A549 (cell line): ENCODE data around the gene MIA2. TPM values are rescaled to one million over a fixed set of nuclear protein-coding genes. Genes with fewer than 3 reads are reported as not detected.

Experiments used
- ATAC-seq, 2 experiments: fragments of 200-7000 bp in 1 of 2; fragments of >200 bp in 1 of 2; cut with Nextera tagmentation in 1 of 2; cut with Tn5 transposase in 1 of 2; 3 replicates each; pipeline versions ENCODE4 v1.8.0 to v1.9.1; 2018 to 2020; ENCODE audit warnings: mild to moderate bottlenecking in 1 of 2, moderate library complexity in 1 of 2
- CTCF ChIA-PET: fragments of 300-600 bp; sonication (Branson Sonifier 250); formaldehyde crosslinking; extraction: SDS; loops from one replicate; lab custom pipeline; 2021; ENCODE audit warnings: antibody characterized with exemption, inconsistent platforms; lab: Yijun Ruan, JAX
- POLR2A ChIA-PET: fragments of 350-600 bp; formaldehyde crosslinking; extraction: SDS; loops from one replicate; lab custom pipeline; 2021; ENCODE audit warnings: antibody characterized with exemption, inconsistent platforms; lab: Yijun Ruan, JAX
- DNase-seq, 2 experiments: peaks; one replicate each; pipeline versions ENCODE4 v3.0.0 to v3.0.0-alpha.2; 2011 to 2016; ENCODE audit warnings: low read depth in 1 of 2, low spot score in 1 of 2
- FAIRE-seq: peaks from 2 replicates; lab custom pipeline; 2011; peaks lifted over from hg19 to GRCh38; lab: Jason Lieb, UNC
- H3K27ac ChIP-seq, 2 experiments: fragments of >200 bp; sonication (Bioruptor Twin); formaldehyde crosslinking; 3 replicates each; pipeline ENCODE4 v1.5.1; 2016 to 2017
- H3K4me1 ChIP-seq: fragments of >200 bp; sonication (Bioruptor Twin); formaldehyde crosslinking; 3 replicates; pipeline ENCODE4 v1.6.1; 2016
- H3K4me2 ChIP-seq: fragments of >200 bp; sonication (Bioruptor Twin); formaldehyde crosslinking; 3 replicates; pipeline ENCODE4 v1.6.1; 2016
- H3K4me3 ChIP-seq: fragments of >200 bp; sonication (Bioruptor Twin); formaldehyde crosslinking; 3 replicates; pipeline ENCODE4 v1.5.1; 2016
- H3K9me3 ChIP-seq: fragments of >200 bp; sonication (Bioruptor Twin); formaldehyde crosslinking; 3 replicates; pipeline ENCODE4 v1.6.1; 2016
- CEBPB ChIP-seq, 2 experiments: fragments of >200 bp in 1 of 2; sonication (Bioruptor Twin) in 1 of 2; formaldehyde crosslinking in 1 of 2; IDR thresholded peaks; 2 replicates each; pipeline ENCODE4 v1.6.1; 2012 to 2016
- CHD2 ChIP-seq: fragments of 150-350 bp; IDR thresholded peaks from 2 replicates; pipeline ENCODE4 v1.6.1; 2014; ENCODE audit warnings: low read length; ENCODE audit not compliant: partially characterized antibody
- CTCF ChIP-seq: fragments of >200 bp; sonication (Bioruptor Twin); formaldehyde crosslinking; IDR thresholded peaks from 3 replicates; pipeline ENCODE4 v1.5.1; 2016
- EHF ChIP-seq: fragments of 250-450 bp; sonication (Bioruptor Pico); IDR thresholded peaks from 2 replicates; pipeline ENCODE4 v1.5.0; 2020; ENCODE audit warnings: mild to moderate bottlenecking
- ELK1 ChIP-seq: fragments of 150-350 bp; IDR thresholded peaks from 2 replicates; pipeline ENCODE4 v1.6.1; 2014; ENCODE audit warnings: low read depth, mild to moderate bottlenecking, low read length
- EP300 ChIP-seq, 2 experiments: fragments of >200 bp; sonication (Bioruptor Twin); formaldehyde crosslinking; IDR thresholded peaks; 2 replicates in 1 of 2; 3 replicates in 1 of 2; pipeline ENCODE4 v1.6.1; 2016 to 2017
- FOSB ChIP-seq: fragments of 250-450 bp; sonication (Bioruptor Pico); IDR thresholded peaks from 2 replicates; pipeline ENCODE4 v1.5.0; 2020; ENCODE audit warnings: mild to moderate bottlenecking, moderate library complexity
- GATA3 ChIP-seq: IDR thresholded peaks from 2 replicates; pipeline ENCODE4 v1.6.1; 2012; ENCODE audit warnings: borderline replicate concordance
- HEYL ChIP-seq: fragments of 250-450 bp; sonication (Bioruptor Pico); IDR thresholded peaks from 2 replicates; pipeline ENCODE4 v1.8.0; 2021; ENCODE audit warnings: mild to moderate bottlenecking, moderate library complexity
- HOXA7 ChIP-seq: fragments of 250-450 bp; sonication (Bioruptor Pico); IDR thresholded peaks from 2 replicates; pipeline ENCODE4 v1.5.0; 2020; ENCODE audit warnings: mild to moderate bottlenecking, moderate library complexity
- HOXB13 ChIP-seq: fragments of 250-450 bp; sonication (Bioruptor Pico); IDR thresholded peaks from 2 replicates; pipeline ENCODE4 v1.5.0; 2020; ENCODE audit warnings: low read depth, mild to moderate bottlenecking, moderate library complexity
- HOXB5 ChIP-seq: fragments of 250-450 bp; sonication (Bioruptor Pico); IDR thresholded peaks from 2 replicates; pipeline ENCODE4 v1.5.0; 2020; ENCODE audit warnings: mild to moderate bottlenecking, moderate library complexity
- JUNB ChIP-seq: fragments of >200 bp; sonication (Bioruptor Twin); formaldehyde crosslinking; IDR thresholded peaks from 2 replicates; pipeline ENCODE4 v1.6.1; 2016
- KDM5A ChIP-seq: fragments of 200-600 bp; sonication (generic); IDR thresholded peaks from 2 replicates; pipeline ENCODE4 v1.6.1; 2016; ENCODE audit warnings: antibody characterized with exemption, mild to moderate bottlenecking
- NFE2L2 ChIP-seq: fragments of 150-350 bp; conservative IDR thresholded peaks from 2 replicates; pipeline ENCODE4 v1.6.1; 2014; ENCODE audit warnings: low read length
- NPAS2 ChIP-seq: fragments of 250-450 bp; sonication (Bioruptor Pico); IDR thresholded peaks from 2 replicates; pipeline ENCODE4 v1.8.0; 2022; ENCODE audit warnings: mild to moderate bottlenecking, moderate library complexity, borderline replicate concordance
- PHF8 ChIP-seq: fragments of 200-600 bp; sonication (generic); IDR thresholded peaks from 2 replicates; pipeline ENCODE4 v1.6.1; 2016; ENCODE audit warnings: low read depth, mild to moderate bottlenecking, antibody characterized with exemption, moderate library complexity, borderline replicate concordance
- RAD21 ChIP-seq, 2 experiments: fragments of >200 bp in 1 of 2; sonication (Bioruptor Twin) in 1 of 2; formaldehyde crosslinking in 1 of 2; IDR thresholded peaks in 1 of 2; conservative IDR thresholded peaks in 1 of 2; 2 replicates in 1 of 2; 3 replicates in 1 of 2; pipeline ENCODE4 v1.6.1; 2012 to 2018; ENCODE audit warnings: inconsistent platforms in 1 of 2
- RCOR1 ChIP-seq: fragments of 150-350 bp; IDR thresholded peaks from 2 replicates; pipeline ENCODE4 v1.6.1; 2014; ENCODE audit warnings: antibody characterized with exemption, low read length, low read depth
- RFX5 ChIP-seq: fragments of 450-650 bp; IDR thresholded peaks from 2 replicates; pipeline ENCODE4 v1.7.1; 2014; ENCODE audit warnings: antibody characterized with exemption, mild to moderate bottlenecking, moderate library complexity
- RNF2 ChIP-seq: fragments of 200-600 bp; sonication (generic); IDR thresholded peaks from 2 replicates; pipeline ENCODE4 v1.6.1; 2016; ENCODE audit warnings: low read depth, mild to moderate bottlenecking, antibody characterized with exemption, moderate library complexity, borderline replicate concordance
- TP53 ChIP-seq: fragments of 250-450 bp; sonication (Bioruptor Pico); IDR thresholded peaks from 2 replicates; pipeline ENCODE4 v1.5.0; 2021; ENCODE audit warnings: mild to moderate bottlenecking, moderate library complexity
- ZC3H11A ChIP-seq: fragments of 450-650 bp; IDR thresholded peaks from 2 replicates; pipeline ENCODE4 v1.6.1; 2014; ENCODE audit warnings: antibody characterized with exemption, mild to moderate bottlenecking
- ZNF302 ChIP-seq: fragments of 250-450 bp; sonication (Bioruptor Pico); IDR thresholded peaks from 2 replicates; pipeline ENCODE4 v1.9.0; 2021; ENCODE audit warnings: inconsistent platforms, mild to moderate bottlenecking, moderate library complexity
- WGBS: methylation state at CpG from one replicate; pipeline ENCODE4 v1.1.6; 2017; ENCODE audit errors: missing lambda C conversion rate; 5-methylcytosine and 5-hydroxymethylcytosine counted together
- polyA plus RNA-seq, 4 experiments: library from polyadenylated mRNA; depleted of rRNA in 3 of 4; stranded (reverse); fragments of >200 nt; fragmentation: RNase III in 1 of 4; extraction: RNeasy Plus Mini Kit Qiagen cat#74134 plus additional on column Dnase treatment in 1 of 4; gene quantifications; 2 replicates in 3 of 4; 3 replicates in 1 of 4; pipeline ENCODE4 v1.2.3, GENCODE V29; 2011 to 2017
- TF ChIP-seq, protein P1 (sequence below): IDR thresholded peaks from 2 replicates; pipeline ENCODE4 v1.6.1; 2012
- TF ChIP-seq, protein P2 (sequence below): fragments of >200 bp; sonication (Bioruptor Twin); formaldehyde crosslinking; IDR thresholded peaks from 2 replicates; pipeline ENCODE4 v1.6.1; 2016
- TF ChIP-seq, protein P3 (sequence below): fragments of 250-450 bp; sonication (Bioruptor Pico); IDR thresholded peaks from 2 replicates; pipeline ENCODE4 v1.5.0; 2020; ENCODE audit warnings: low read depth, mild to moderate bottlenecking, moderate library complexity

The MIA2 gene
- polyA plus RNA-seq, 2 of the 4 experiments (the other 2 are of a cell fraction): 25.4 to 73.9 TPM

GRCh38 chr14:39416072-39416471 lies 182.4 kb downstream of the MIA2 start:
- no peak for TF ChIP-seq EP300 (IDR thresholded peaks at IDR 0.05)
- TF ChIP-seq CEBPB (IDR thresholded peaks at IDR 0.05): no peak
- no peak for TF ChIP-seq RNF2
- TF ChIP-seq, protein P1, sequence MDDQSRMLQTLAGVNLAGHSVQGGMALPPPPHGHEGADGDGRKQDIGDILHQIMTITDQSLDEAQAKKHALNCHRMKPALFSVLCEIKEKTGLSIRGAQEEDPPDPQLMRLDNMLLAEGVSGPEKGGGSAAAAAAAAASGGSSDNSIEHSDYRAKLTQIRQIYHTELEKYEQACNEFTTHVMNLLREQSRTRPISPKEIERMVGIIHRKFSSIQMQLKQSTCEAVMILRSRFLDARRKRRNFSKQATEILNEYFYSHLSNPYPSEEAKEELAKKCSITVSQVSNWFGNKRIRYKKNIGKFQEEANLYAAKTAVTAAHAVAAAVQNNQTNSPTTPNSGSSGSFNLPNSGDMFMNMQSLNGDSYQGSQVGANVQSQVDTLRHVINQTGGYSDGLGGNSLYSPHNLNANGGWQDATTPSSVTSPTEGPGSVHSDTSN: no peak
- no peak for TF ChIP-seq NFE2L2
- TF ChIP-seq KDM5A: no peak
- no peak for TF ChIP-seq GATA3
- no peak for TF ChIP-seq HEYL (CRISPR knock-in tag)
- H3K4me3 ChIP-seq: no peak overlapping the region
- POLR2A ChIA-PET: no interaction called here
- H3K27ac ChIP-seq: no peak overlapping the region
- H3K4me1 ChIP-seq: no peaks in the 10 kb centered on the region
- FAIRE-seq (no peak), ATAC-seq (no peak), DNase-seq (no peak)
- CTCF ChIA-PET: interaction anchor here (1.3 kb wide), 1 partner anchor 11 kb away, joined by 6 read pairs; no protein-coding TSS in a partner anchor
- no peak overlapping the region for H3K4me2 ChIP-seq
- 88% methylated on average over 1 of the region's 1 CpG for WGBS
- peaks cover 12% of the 10 kb centered on the region for H3K9me3 ChIP-seq

GRCh38 chr14:39417014-39417413 lies 183.3 kb downstream of the MIA2 start:
- H3K4me1 ChIP-seq: no peaks in the 10 kb centered on the region
- peaks cover 12% of the 10 kb centered on the region for H3K9me3 ChIP-seq
- CTCF ChIA-PET: no interaction called here
- DNase-seq (peak in 1 of 2 experiments; percentile 28), ATAC-seq (peak in 1 of 2 experiments; percentile 58; a peak in 4 of 6 replicates), FAIRE-seq (no peak)
- TF ChIP-seq CTCF (0 out of 3 replicates have a peak, but pooled peaks have one; percentile 13), JUNB (no peak), RAD21 (conservative IDR thresholded peaks at IDR 0.05 in 1 of 2, IDR thresholded peaks at IDR 0.05 in 1 of 2) (peak; percentile 18 to 41; a peak in 1 of 5 replicates)
- no peak overlapping the region for H3K4me2 ChIP-seq
- POLR2A ChIA-PET: no interaction called here
- H3K27ac ChIP-seq: no peak overlapping the region
- 79% methylated on average over 2 of the region's 2 CpGs for WGBS
- H3K4me3 ChIP-seq: no peak overlapping the region

DNA sequence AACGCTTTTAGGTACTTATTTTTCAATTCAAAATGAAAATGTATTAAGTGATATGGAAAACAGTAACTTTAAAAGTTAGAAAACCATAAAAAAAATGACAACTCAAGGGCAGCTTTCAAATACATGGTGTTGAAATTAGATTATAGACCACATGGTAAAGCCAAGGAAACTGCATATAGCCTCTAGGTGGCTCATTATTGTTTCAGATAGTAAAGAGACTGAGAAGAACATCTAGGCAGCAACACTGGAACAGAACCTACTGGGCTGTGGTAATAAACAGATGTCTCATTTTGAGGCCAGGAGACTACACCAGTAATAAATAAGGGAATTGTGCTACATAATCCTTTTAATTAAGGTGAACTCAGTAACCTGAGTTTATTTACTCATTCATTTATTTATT lies 185.6 kb downstream of the MIA2 start:
- Histone ChIP-seq H3K4me3 (no peak overlapping the region), H3K27ac (no peak overlapping the region), H3K4me1 (no peaks in the 10 kb centered on the region), H3K4me2 (no peak overlapping the region), H3K9me3 (peaks cover 12% of the 10 kb centered on the region)
- ChIA-PET CTCF (no interaction called here), POLR2A (no interaction called here)
- DNase-seq (peak in 1 of 2 experiments; percentile 6), FAIRE-seq (no peak), ATAC-seq (peak; percentile 71 to 75; a peak in 5 of 6 replicates)
- 33% methylated on average over 1 of the region's 1 CpG for WGBS
- TF ChIP-seq TP53 (CRISPR knock-in tag) (no peak), RCOR1 (no peak), CHD2 (no peak), ELK1 (no peak), RNF2 (no peak), PHF8 (no peak), EHF (CRISPR knock-in tag) (no peak), RFX5 (no peak), NPAS2 (CRISPR knock-in tag) (no peak), HOXB13 (CRISPR knock-in tag) (no peak), HOXA7 (CRISPR knock-in tag) (no peak), ZC3H11A (no peak), ZNF302 (CRISPR knock-in tag) (no peak), RAD21 (conservative IDR thresholded peaks at IDR 0.05 in 1 of 2, IDR thresholded peaks at IDR 0.05 in 1 of 2) (no peak), HOXB5 (no peak), FOSB (CRISPR knock-in tag) (no peak), CEBPB (IDR thresholded peaks at IDR 0.05) (no peak), GATA3 (no peak)
- TF ChIP-seq, protein P2, sequence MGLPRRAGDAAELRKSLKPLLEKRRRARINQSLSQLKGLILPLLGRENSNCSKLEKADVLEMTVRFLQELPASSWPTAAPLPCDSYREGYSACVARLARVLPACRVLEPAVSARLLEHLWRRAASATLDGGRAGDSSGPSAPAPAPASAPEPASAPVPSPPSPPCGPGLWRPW: no peak
- TF ChIP-seq, protein P3, sequence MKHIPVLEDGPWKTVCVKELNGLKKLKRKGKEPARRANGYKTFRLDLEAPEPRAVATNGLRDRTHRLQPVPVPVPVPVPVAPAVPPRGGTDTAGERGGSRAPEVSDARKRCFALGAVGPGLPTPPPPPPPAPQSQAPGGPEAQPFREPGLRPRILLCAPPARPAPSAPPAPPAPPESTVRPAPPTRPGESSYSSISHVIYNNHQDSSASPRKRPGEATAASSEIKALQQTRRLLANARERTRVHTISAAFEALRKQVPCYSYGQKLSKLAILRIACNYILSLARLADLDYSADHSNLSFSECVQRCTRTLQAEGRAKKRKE (CRISPR knock-in tag): no peak
